Thoracic aorta (tissue), 2 donors: Measurements from ENCODE around the gene KIF21B. TPM values are rescaled to one million over a fixed set of nuclear protein-coding genes. Genes with fewer than 3 reads are reported as not detected.

ENCODE experiments used
- ATAC-seq: fragments of 150-250 bp; one replicate; pipeline ENCODE4 v1.8.0; 2017; ENCODE audit warnings: low read depth; ENCODE audit not compliant: insufficient number of reproducible peaks, low FRiP score
- DNase-seq: peaks from one replicate; pipeline ENCODE4 v3.0.0-alpha.2; 2020; ENCODE audit warnings: low spot score
- H3K27ac ChIP-seq, 2 donors: fragments of 200-600 bp; sonication (generic); 1 replicate in 1 of 2; 2 replicates in 1 of 2; pipeline ENCODE4 v1.5.1; 2016; ENCODE audit warnings: mild to moderate bottlenecking in 2 of 2, moderate library complexity in 2 of 2
- H3K27me3 ChIP-seq: fragments of 200-600 bp; sonication (generic); replicated peaks from 2 replicates; pipeline ENCODE4 v1.6.0; 2016; ENCODE audit warnings: mild to moderate bottlenecking; ENCODE audit not compliant: insufficient read depth
- H3K36me3 ChIP-seq: fragments of 200-600 bp; sonication (generic); one replicate; pipeline ENCODE4 v1.5.1; 2016
- H3K4me1 ChIP-seq, 2 donors: fragments of 200-600 bp; sonication (generic); 1 replicate in 1 of 2; 2 replicates in 1 of 2; pipeline versions ENCODE4 v1.5.1 to v1.6.0; 2016; ENCODE audit warnings: low read depth in 2 of 2, mild to moderate bottlenecking in 1 of 2; ENCODE audit not compliant: control insufficient read depth in 1 of 2
- H3K4me3 ChIP-seq: fragments of 200-600 bp; sonication (generic); 2 replicates; pipeline ENCODE4 v1.5.1; 2016; ENCODE audit warnings: mild to moderate bottlenecking
- H3K9me3 ChIP-seq: fragments of 200-600 bp; sonication (generic); 2 replicates; pipeline ENCODE4 v1.5.1; 2016
- CTCF ChIP-seq: fragments of 200-600 bp; sonication (generic); IDR thresholded peaks from one replicate; pipeline ENCODE4 v1.5.1; 2019; ENCODE audit warnings: antibody characterized with exemption
- total RNA-seq, 2 donors: library from RNA; depleted of rRNA; stranded (reverse); fragments of >200 nt; gene quantifications; one replicate each; pipeline versions ENCODE4 v1.1.0 to v1.2.3, GENCODE V29; 2016

The KIF21B gene
- total RNA-seq, 2 donors from 2014 or later: 4.2 to 4.7 TPM

- Histone ChIP-seq H3K27ac (no peak overlapping the region), H3K36me3 (no peaks in the 10 kb centered on the region), H3K27me3 (no peaks in the 10 kb centered on the region), H3K9me3 (no peaks in the 10 kb centered on the region), H3K4me1 (no peaks in the 10 kb centered on the region), H3K4me3 (no peak overlapping the region)
- no peak for DNase-seq
- no peak for ATAC-seq
- no peak for TF ChIP-seq CTCF
Observed at GRCh38 chr1:200982071-200982945, 41.2 kb downstream of the KIF21B start.

DNA sequence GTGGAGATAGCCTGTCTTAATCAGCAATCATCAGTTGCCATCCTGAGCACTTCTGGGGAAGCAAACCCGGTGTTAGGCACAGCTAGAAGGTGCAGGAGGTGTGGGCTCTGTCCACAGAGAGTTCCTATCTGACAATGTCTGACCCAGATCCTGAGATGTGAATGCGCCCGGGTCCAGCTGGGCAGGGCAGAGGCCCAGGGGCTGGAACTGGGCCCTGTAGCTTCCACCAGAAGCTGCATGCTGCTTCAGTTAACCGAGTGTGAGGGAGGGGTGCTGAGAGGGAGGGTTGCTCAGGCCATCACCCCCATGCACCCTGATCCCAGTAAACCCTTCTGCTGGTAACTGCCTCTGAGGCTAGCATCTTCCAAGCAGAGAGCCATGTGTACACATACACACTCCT is 42.2 kb downstream of the KIF21B start:
- Histone ChIP-seq H3K4me1 (no peaks in the 10 kb centered on the region), H3K9me3 (no peaks in the 10 kb centered on the region), H3K4me3 (no peak overlapping the region), H3K36me3 (no peaks in the 10 kb centered on the region), H3K27me3 (no peaks in the 10 kb centered on the region), H3K27ac (no peak overlapping the region)
- DNase-seq (no peak), ATAC-seq (no peak)
- TF ChIP-seq CTCF: no peak

DNA sequence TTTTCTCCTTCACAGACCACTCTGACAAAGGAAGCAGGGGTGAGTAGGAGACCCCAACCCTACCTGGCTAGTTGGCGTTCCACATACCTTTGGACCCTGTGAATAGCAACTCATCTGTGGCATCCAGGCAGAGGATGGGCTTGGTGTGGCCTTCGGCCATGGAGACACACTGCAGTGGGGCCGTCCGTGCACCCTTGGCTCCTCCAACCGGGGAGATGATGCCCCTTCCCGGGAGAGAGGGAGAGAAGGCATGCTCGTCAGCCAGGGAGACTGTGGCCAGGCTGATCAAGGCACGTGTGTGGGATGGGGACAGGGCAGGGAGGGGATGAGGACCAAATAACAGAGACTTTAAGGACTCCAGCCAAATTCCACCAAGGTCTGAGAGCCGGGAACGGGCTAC is 42.6 kb downstream of the KIF21B start:
- Histone ChIP-seq H3K27me3 (no peaks in the 10 kb centered on the region), H3K36me3 (no peaks in the 10 kb centered on the region), H3K4me3 (no peak overlapping the region), H3K9me3 (no peaks in the 10 kb centered on the region), H3K4me1 (no peaks in the 10 kb centered on the region), H3K27ac (no peak overlapping the region)
- DNase-seq (no peak), ATAC-seq (no peak)
- TF ChIP-seq CTCF: no peak

DNA sequence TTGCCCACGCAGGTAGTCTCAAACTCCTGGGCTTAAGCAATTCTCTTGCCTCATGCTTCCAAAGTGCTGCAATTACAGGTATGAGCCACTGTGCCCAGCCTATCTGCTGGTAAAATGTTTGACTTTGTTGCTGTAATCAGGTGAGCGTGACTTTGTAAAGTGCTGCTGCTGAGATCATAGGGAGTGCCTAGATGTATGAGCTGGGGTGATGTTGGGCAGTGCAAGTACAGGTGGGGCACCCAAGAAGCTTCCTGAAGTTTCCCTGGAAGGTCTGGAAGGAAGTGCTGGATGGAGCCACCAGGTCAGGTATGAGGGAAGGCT is 43.1 kb downstream of the KIF21B start:
- Histone ChIP-seq H3K4me1 (no peaks in the 10 kb centered on the region), H3K9me3 (no peaks in the 10 kb centered on the region), H3K36me3 (no peaks in the 10 kb centered on the region), H3K27me3 (no peaks in the 10 kb centered on the region), H3K4me3 (no peak overlapping the region), H3K27ac (no peak overlapping the region)
- no peak for DNase-seq
- no peak for TF ChIP-seq CTCF
- ATAC-seq: no peak

GRCh38 chr1:200979574-200980451 is 43.7 kb downstream of the KIF21B start:
- Histone ChIP-seq H3K27ac (no peak overlapping the region), H3K36me3 (no peaks in the 10 kb centered on the region), H3K9me3 (no peaks in the 10 kb centered on the region), H3K27me3 (no peaks in the 10 kb centered on the region), H3K4me1 (no peaks in the 10 kb centered on the region), H3K4me3 (no peak overlapping the region)
- DNase-seq (no peak), ATAC-seq (no peak)
- no peak for TF ChIP-seq CTCF
